Measurements from ENCODE around the gene WDFY2.

WDFY2 gene

GRCh38 chr13:51723529-51723928 lies 139.3 kb downstream of the WDFY2 start:
- H3K9me3 ChIP-seq (ENCODE audit: low read length): no peaks in the 10 kb centered on the region
- no peaks in the 10 kb centered on the region for H3K27me3 ChIP-seq (ENCODE audit: control insufficient read depth in 1 of 2, insufficient read depth in 2 of 2, low read length in 2 of 2)
- H3K27ac ChIP-seq (ENCODE audit: low read depth, low read length): no peak overlapping the region
- H3K9ac ChIP-seq (ENCODE audit: low read length): no peak overlapping the region
- H3K36me3 ChIP-seq (ENCODE audit: insufficient read depth, low read length): no peaks in the 10 kb centered on the region
- peaks cover 20% of the 10 kb centered on the region for H3K4me1 ChIP-seq (ENCODE audit: insufficient read depth, low read length)
- H3K4me3 ChIP-seq (ENCODE audit: low read depth in 1 of 2, low read length in 2 of 2): no peak overlapping the region

- Histone ChIP-seq H3K27me3 (ENCODE audit: control insufficient read depth in 1 of 2, insufficient read depth in 2 of 2, low read length in 2 of 2) (no peaks in the 10 kb centered on the region), H3K4me3 (ENCODE audit: low read depth in 1 of 2, low read length in 2 of 2) (no peak overlapping the region), H3K9me3 (ENCODE audit: low read length) (no peaks in the 10 kb centered on the region), H3K9ac (ENCODE audit: low read length) (no peak overlapping the region), H3K4me1 (ENCODE audit: insufficient read depth, low read length) (peaks cover 25% of the 10 kb centered on the region), H3K36me3 (ENCODE audit: insufficient read depth, low read length) (no peaks in the 10 kb centered on the region), H3K27ac (ENCODE audit: low read depth, low read length) (no peak overlapping the region)
These were observed 140.5 kb downstream of the WDFY2 start for GRCh38 chr13:51724721-51725120.

DNA sequence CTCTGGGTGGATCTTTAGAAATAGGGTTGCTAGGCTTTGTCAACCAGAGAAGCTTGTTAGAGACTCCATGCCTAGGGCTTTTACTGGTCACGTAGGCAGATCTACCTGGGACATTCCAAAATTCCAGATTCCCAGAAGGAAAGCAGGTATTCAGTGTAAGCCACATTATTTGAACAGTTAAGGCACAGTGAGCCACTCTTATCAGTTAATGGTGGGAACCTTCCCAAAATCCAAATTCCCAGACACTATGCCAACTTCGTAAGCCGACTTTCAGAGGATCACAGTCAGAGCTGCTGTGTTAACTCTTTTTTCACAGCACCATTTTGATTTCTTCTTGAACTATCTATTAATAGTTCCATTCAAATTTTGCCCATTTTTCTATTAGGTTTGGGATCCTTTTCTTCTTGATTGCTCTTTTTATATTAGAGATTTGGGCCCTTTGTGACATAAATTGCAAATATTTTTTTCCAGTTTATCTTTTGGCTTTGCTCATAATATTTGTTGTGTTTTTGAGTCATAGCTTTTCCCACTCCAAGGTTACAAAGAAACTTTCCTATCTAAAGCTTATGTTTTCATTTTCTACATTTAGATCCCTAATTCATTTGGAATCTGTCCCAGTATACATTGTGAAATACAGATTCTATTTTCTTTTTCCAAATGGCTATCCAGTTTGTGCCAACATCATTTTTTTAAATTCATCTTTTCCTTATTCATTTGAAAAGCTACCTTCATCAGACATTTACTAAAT lies 142.4 kb downstream of the WDFY2 start:
- H3K4me3 ChIP-seq (ENCODE audit: low read depth in 1 of 2, low read length in 2 of 2): no peak overlapping the region
- no peaks in the 10 kb centered on the region for H3K36me3 ChIP-seq (ENCODE audit: insufficient read depth, low read length)
- H3K4me1 ChIP-seq (ENCODE audit: insufficient read depth, low read length): peaks cover 24% of the 10 kb centered on the region
- H3K27ac ChIP-seq (ENCODE audit: low read depth, low read length): no peak overlapping the region
- no peaks in the 10 kb centered on the region for H3K9me3 ChIP-seq (ENCODE audit: low read length)
- H3K27me3 ChIP-seq (ENCODE audit: control insufficient read depth in 1 of 2, insufficient read depth in 2 of 2, low read length in 2 of 2): no peaks in the 10 kb centered on the region
- H3K9ac ChIP-seq (ENCODE audit: low read length): no peak overlapping the region

GRCh38 chr13:51727634-51728274 lies 143.5 kb downstream of the WDFY2 start:
- Histone ChIP-seq H3K9ac (ENCODE audit: low read length) (no peak overlapping the region), H3K27ac (ENCODE audit: low read depth, low read length) (no peak overlapping the region)

GRCh38 chr13:51728275-51728673 lies 144.0 kb downstream of the WDFY2 start:
- Histone ChIP-seq H3K9ac (ENCODE audit: low read length) (no peak overlapping the region), H3K27me3 (ENCODE audit: control insufficient read depth in 1 of 2, insufficient read depth in 2 of 2, low read length in 2 of 2) (no peaks in the 10 kb centered on the region), H3K4me3 (ENCODE audit: low read depth in 1 of 2, low read length in 2 of 2) (no peak overlapping the region), H3K36me3 (ENCODE audit: insufficient read depth, low read length) (no peaks in the 10 kb centered on the region), H3K9me3 (ENCODE audit: low read length) (no peaks in the 10 kb centered on the region), H3K27ac (ENCODE audit: low read depth, low read length) (no peak overlapping the region), H3K4me1 (ENCODE audit: insufficient read depth, low read length) (peaks cover 24% of the 10 kb centered on the region)

More at GRCh38 chr13:51727634-51728274, 143.5 kb downstream of the WDFY2 start:
- Histone ChIP-seq H3K4me1 (ENCODE audit: insufficient read depth, low read length) (peaks cover 24% of the 10 kb centered on the region), H3K36me3 (ENCODE audit: insufficient read depth, low read length) (no peaks in the 10 kb centered on the region), H3K9me3 (ENCODE audit: low read length) (no peaks in the 10 kb centered on the region), H3K4me3 (ENCODE audit: low read depth in 1 of 2, low read length in 2 of 2) (no peak overlapping the region), H3K27me3 (ENCODE audit: control insufficient read depth in 1 of 2, insufficient read depth in 2 of 2, low read length in 2 of 2) (no peaks in the 10 kb centered on the region)

GRCh38 chr13:51728972-51729371 lies 144.7 kb downstream of the WDFY2 start:
- Histone ChIP-seq H3K27me3 (ENCODE audit: control insufficient read depth in 1 of 2, insufficient read depth in 2 of 2, low read length in 2 of 2) (no peaks in the 10 kb centered on the region), H3K9ac (ENCODE audit: low read length) (no peak overlapping the region), H3K9me3 (ENCODE audit: low read length) (no peaks in the 10 kb centered on the region), H3K36me3 (ENCODE audit: insufficient read depth, low read length) (no peaks in the 10 kb centered on the region), H3K4me1 (ENCODE audit: insufficient read depth, low read length) (peaks cover 24% of the 10 kb centered on the region), H3K4me3 (ENCODE audit: low read depth in 1 of 2, low read length in 2 of 2) (no peak overlapping the region), H3K27ac (ENCODE audit: low read depth, low read length) (no peak overlapping the region)

- Histone ChIP-seq H3K27me3 (ENCODE audit: control insufficient read depth in 1 of 2, insufficient read depth in 2 of 2, low read length in 2 of 2) (no peaks in the 10 kb centered on the region), H3K4me1 (ENCODE audit: insufficient read depth, low read length) (peaks cover 24% of the 10 kb centered on the region), H3K4me3 (ENCODE audit: low read depth in 1 of 2, low read length in 2 of 2) (peak overlapping the region; percentile 9 to 32), H3K36me3 (ENCODE audit: insufficient read depth, low read length) (no peaks in the 10 kb centered on the region), H3K27ac (ENCODE audit: low read depth, low read length) (peak overlapping the region; percentile 21), H3K9me3 (ENCODE audit: low read length) (no peaks in the 10 kb centered on the region), H3K9ac (ENCODE audit: low read length) (no peak overlapping the region)
These were observed 145.7 kb downstream of the WDFY2 start for GRCh38 chr13:51729866-51730553.

DNA sequence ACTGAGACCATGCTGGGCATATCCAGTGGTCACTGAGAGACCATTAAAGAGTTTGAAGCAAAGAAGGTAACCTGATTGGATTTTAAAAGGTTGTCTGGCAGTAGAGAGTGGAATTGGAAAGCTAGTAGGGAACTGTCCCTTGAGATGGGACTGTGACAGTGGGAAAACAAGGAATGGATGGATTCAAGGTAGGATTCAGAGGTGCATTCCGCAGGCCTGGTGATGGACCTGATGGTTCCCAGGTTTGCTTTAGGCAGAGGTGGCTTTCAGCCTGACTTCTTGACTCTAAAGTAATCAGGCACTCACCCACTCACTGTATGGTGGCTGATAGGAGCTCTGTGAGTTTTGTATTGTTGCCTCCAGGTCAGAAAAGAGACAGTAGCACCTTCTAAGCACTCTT lies 146.7 kb downstream of the WDFY2 start:
- Histone ChIP-seq H3K4me1 (ENCODE audit: insufficient read depth, low read length) (peaks cover 24% of the 10 kb centered on the region), H3K36me3 (ENCODE audit: insufficient read depth, low read length) (no peaks in the 10 kb centered on the region), H3K9ac (ENCODE audit: low read length) (no peak overlapping the region), H3K27ac (ENCODE audit: low read depth, low read length) (no peak overlapping the region), H3K9me3 (ENCODE audit: low read length) (no peaks in the 10 kb centered on the region), H3K4me3 (ENCODE audit: low read depth in 1 of 2, low read length in 2 of 2) (no peak overlapping the region), H3K27me3 (ENCODE audit: control insufficient read depth in 1 of 2, insufficient read depth in 2 of 2, low read length in 2 of 2) (no peaks in the 10 kb centered on the region)

- Histone ChIP-seq H3K36me3 (ENCODE audit: insufficient read depth, low read length) (no peaks in the 10 kb centered on the region), H3K4me1 (ENCODE audit: insufficient read depth, low read length) (peaks cover 19% of the 10 kb centered on the region), H3K27me3 (ENCODE audit: control insufficient read depth in 1 of 2, insufficient read depth in 2 of 2, low read length in 2 of 2) (no peaks in the 10 kb centered on the region), H3K4me3 (ENCODE audit: low read depth in 1 of 2, low read length in 2 of 2) (no peak overlapping the region), H3K9ac (ENCODE audit: low read length) (no peak overlapping the region), H3K9me3 (ENCODE audit: low read length) (no peaks in the 10 kb centered on the region), H3K27ac (ENCODE audit: low read depth, low read length) (no peak overlapping the region)
These were observed 147.5 kb downstream of the WDFY2 start for GRCh38 chr13:51731759-51732158.

DNA sequence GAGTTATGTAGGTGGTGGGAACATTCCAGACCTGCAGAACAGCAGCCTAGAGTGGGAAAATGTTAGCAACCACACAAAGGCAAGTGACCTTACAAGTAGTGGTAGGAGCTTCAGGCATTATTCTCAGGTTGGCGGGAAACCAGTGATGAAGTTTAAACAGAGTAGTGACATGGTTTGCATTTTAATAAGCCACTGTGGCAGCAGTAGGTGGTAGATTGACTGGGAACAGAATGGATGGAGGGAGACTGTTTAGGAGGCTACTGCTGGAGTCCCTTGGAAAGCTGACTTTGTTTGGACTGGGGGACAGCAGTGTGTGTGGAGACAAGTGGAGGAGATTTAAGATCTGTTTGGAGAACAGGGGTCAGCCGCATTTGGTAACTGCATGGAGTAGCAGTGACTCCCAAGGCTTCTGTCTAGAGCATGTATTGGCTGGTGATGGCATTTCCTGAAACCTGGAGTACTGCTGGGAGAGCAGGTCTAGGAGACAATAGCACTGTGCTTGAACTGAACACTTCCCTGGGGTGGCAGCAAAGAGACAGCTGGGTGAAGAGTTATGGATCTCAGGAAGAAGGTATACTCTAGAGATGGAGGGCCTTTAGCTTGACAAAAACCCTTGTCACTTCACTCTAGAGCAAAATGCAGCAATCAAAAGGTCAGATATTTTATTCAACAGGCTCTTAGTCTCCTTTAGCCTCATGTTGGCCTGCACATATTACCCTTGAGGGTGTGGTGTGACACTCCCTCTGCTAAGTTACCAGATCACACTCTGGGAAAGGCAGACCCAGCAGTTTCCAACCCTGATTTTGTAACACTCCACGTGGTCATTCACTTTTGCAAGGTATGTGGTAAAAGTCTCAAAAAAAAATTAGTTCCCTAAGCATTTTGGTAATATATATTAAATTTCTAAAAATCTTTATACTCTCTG lies 149.4 kb downstream of the WDFY2 start:
- no peak overlapping the region for H3K9ac ChIP-seq (ENCODE audit: low read length)
- H3K27me3 ChIP-seq (ENCODE audit: control insufficient read depth in 1 of 2, insufficient read depth in 2 of 2, low read length in 2 of 2): no peaks in the 10 kb centered on the region
- no peaks in the 10 kb centered on the region for H3K36me3 ChIP-seq (ENCODE audit: insufficient read depth, low read length)
- H3K27ac ChIP-seq (ENCODE audit: low read depth, low read length): no peak overlapping the region
- peaks cover 23% of the 10 kb centered on the region for H3K4me1 ChIP-seq (ENCODE audit: insufficient read depth, low read length)
- H3K9me3 ChIP-seq (ENCODE audit: low read length): no peaks in the 10 kb centered on the region
- no peak overlapping the region for H3K4me3 ChIP-seq (ENCODE audit: low read depth in 1 of 2, low read length in 2 of 2)

GRCh38 chr13:51734786-51735185 lies 150.5 kb downstream of the WDFY2 start:
- no peaks in the 10 kb centered on the region for H3K36me3 ChIP-seq (ENCODE audit: insufficient read depth, low read length)
- H3K27ac ChIP-seq (ENCODE audit: low read depth, low read length): no peak overlapping the region
- H3K9ac ChIP-seq (ENCODE audit: low read length): no peak overlapping the region
- no peak overlapping the region for H3K4me3 ChIP-seq (ENCODE audit: low read depth in 1 of 2, low read length in 2 of 2)
- peaks cover 30% of the 10 kb centered on the region for H3K4me1 ChIP-seq (ENCODE audit: insufficient read depth, low read length)
- H3K27me3 ChIP-seq (ENCODE audit: control insufficient read depth in 1 of 2, insufficient read depth in 2 of 2, low read length in 2 of 2): no peaks in the 10 kb centered on the region
- H3K9me3 ChIP-seq (ENCODE audit: low read length): no peaks in the 10 kb centered on the region
